GM12801 (cell line): ENCODE measurements around the gene SWSAP1.

Experiments used
- TF ChIP-seq, protein P1 (sequence below): IDR thresholded peaks from one replicate; pipeline ENCODE4 v1.5.1; 2011; ENCODE audit warnings: control low read depth; ENCODE audit not compliant: insufficient read length; ENCODE audit errors: extremely low read depth

SWSAP1 gene

DNA sequence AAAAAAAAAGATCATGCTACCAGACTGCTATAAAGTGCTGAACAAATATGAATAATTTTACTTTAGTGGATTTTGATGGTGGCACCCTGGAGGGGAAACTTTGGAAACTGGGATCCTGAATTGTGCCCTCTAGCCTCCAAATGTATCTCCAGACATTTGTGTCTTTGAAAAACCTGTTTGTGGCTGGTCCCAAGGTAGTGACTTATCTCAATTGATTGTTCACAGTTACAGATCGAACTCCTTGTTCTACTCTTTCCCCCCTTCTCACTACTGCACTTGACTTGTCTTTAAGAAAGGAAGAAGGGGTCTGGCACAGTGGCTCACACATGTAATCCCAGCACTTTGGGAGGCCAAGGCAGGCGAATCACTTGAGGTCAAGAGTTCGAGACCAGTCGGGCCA, 34.1 kb downstream of the SWSAP1 start:
- TF ChIP-seq, protein P1, sequence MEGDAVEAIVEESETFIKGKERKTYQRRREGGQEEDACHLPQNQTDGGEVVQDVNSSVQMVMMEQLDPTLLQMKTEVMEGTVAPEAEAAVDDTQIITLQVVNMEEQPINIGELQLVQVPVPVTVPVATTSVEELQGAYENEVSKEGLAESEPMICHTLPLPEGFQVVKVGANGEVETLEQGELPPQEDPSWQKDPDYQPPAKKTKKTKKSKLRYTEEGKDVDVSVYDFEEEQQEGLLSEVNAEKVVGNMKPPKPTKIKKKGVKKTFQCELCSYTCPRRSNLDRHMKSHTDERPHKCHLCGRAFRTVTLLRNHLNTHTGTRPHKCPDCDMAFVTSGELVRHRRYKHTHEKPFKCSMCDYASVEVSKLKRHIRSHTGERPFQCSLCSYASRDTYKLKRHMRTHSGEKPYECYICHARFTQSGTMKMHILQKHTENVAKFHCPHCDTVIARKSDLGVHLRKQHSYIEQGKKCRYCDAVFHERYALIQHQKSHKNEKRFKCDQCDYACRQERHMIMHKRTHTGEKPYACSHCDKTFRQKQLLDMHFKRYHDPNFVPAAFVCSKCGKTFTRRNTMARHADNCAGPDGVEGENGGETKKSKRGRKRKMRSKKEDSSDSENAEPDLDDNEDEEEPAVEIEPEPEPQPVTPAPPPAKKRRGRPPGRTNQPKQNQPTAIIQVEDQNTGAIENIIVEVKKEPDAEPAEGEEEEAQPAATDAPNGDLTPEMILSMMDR: no peak

DNA sequence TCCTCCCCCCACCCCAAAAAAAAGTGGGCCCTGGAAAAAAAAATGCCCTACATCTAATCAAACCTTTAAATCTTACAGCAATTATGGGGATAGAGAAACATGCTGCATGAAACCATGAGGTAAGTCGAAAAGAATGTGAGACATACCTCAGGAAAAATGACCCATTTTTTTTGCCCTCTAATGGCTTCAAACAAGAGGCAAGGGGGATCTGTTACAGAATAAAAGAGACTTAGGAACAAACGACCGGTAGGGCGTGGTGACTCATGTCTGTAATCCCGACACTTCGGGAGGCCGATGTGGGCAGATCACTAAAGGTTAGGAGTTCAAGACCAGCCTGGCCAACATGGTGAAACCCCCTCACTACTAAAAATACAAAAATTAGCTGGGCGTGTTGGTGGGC, 36.2 kb downstream of the SWSAP1 start:
- TF ChIP-seq, protein P1: no peak

DNA sequence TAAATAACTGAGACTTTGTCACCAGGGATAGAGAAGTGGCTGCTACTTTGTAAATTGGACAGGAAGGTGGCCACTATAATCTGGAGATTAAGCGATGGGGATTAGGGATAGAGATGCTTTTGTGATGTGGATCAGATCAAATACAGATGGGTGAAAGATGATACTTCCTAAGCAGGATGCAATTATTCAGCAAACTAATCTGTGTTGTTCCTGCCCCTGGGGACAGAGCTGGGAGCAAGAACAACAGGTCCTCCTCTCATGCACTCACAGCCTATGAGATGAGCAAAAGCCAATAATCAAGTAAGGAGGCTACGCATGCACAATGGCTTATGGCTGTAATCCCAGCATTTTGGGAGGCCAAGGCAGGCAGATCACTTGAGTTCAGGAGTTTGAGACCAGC, 40.1 kb downstream of the SWSAP1 start:
- TF ChIP-seq, protein P1: no peak

DNA sequence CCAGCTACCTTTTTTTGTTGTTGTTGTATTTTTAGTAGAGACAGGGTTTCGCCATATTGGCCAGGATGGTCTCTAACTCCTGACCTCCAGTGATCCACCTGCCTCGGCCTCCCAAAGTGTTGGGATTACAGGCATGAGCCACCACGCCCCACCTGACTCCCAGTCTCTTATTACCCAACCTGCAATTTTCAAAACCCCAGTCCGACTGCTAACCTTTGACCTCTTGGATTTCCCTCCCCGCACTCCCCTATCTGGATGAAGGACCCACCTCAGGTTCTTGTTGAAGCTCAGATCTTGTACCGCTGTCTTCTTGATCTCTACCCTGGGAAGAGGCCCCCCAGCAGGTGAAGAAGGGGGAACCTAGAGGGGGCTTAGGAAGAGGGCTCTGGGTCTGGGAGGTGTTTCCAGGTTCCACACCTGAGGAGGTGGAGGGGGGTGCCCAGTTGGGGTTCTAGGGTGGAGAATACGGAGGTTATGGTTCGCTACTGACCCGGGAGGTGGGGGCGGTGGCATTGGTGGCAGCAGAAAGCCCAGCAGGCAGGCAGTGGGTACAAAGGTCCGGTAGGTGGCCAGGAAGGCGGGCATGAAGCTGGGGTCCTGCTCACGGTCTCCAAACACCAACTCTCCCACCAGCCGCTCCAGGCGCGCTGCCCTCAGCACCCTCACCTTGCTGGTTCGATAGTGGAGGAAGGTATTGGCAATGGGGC, 42.0 kb downstream of the SWSAP1 start:
- TF ChIP-seq, protein P1: no peak

DNA sequence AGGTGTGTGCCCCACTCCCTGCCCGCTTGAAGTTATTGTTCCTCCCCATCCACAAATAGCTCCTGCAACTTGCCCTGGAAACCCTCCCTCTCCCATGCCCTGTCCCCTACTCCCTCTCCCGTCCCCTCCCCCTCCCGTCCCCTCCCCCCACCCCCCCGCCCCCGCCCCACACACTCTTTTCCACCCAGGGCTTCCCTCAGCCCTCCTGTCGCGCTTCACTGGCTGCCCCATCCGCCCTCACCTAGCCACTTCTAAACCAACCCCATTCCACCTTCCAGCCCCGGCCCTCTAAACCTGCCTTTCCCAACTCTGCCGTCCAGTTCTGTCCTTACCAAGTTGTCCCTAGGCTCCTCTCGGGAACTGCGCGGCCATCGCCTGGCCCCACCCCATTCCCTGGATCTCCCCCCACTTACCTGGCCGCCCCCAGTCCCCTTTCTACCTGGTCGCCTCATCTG, 43.7 kb downstream of the SWSAP1 start:
- TF ChIP-seq, protein P1: no peak

DNA sequence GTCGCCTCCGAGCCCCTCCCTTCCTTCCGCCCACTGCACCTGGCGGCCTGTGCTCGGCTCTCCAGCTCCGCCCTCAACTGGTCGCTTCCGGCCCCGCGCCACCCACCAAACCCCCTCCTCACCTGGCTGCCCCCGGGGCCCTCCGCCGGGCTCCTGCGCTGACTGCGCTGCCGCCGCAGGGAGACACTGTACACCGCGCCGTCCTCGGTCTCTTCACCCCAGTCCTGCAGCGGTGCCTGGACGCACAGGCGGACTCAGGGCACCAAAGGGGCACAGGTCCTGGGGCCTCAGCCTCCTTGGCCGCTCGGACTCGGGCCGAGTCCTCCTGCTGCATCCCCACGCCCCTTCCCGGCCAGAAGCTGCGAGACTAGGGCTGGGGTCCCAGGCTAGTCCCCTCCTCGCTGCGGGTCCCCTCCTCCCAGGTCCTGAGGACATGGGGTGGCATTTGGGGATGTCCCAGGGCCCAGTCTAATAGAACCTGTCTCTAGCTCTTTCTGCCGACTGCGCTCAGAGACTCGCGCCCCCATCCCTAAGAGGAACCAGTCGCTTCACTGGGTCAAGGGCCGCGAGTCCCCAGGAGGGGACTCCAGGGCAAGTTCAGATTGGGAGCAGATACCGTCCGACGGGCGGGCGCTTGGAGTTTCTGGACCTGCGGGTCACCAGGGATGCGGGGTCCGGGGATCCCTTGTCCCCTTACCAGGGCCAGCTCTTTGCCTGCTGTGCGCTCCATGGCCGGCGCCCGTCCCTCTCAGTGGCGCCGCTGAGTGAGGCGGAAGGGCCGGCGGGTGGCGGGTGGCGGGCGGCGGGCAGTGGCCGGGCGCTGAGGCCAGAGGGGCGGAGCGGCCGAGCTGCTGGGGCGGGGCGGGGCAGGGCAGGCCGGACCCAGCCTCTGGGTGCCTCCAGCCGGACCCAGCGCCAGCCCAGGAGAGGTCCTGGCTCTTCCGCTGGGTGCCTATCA, 44.4 kb downstream of the SWSAP1 start, which contains the start of gene RGL3:
RGL3 (minus strand) TSS at position 766 of the 958 bp plus-strand sequence; CDS start at position 730, 36 bp downstream.
- TF ChIP-seq, protein P1: no peak
